Upper lobe of left lung (tissue), 4 donors: ENCODE results near the gene OTULINL.

ENCODE experiments used
- EP300 ChIP-seq, 4 donors: sonication (generic); formaldehyde crosslinking; IDR thresholded peaks; one replicate each; pipeline ENCODE4 v1.5.1; 2017; ENCODE audit warnings: antibody characterized with exemption in 4 of 4, control low read depth in 2 of 4
- POLR2A ChIP-seq, 4 donors: fragments of 450-650 bp; IDR thresholded peaks; one replicate each; pipeline ENCODE4 v1.5.1; 2016 to 2017; ENCODE audit warnings: antibody characterized with exemption in 4 of 4, mild to moderate bottlenecking in 2 of 4
- TF ChIP-seq, protein P1 (sequence below), 6 experiments: fragments of 450-650 bp in 4 of 6; fragments of 200-600 bp in 2 of 6; sonication (generic) in 2 of 6; IDR thresholded peaks; one replicate each; pipeline ENCODE4 v1.5.1; 2016 to 2019; ENCODE audit warnings: antibody characterized with exemption in 6 of 6

DNA sequence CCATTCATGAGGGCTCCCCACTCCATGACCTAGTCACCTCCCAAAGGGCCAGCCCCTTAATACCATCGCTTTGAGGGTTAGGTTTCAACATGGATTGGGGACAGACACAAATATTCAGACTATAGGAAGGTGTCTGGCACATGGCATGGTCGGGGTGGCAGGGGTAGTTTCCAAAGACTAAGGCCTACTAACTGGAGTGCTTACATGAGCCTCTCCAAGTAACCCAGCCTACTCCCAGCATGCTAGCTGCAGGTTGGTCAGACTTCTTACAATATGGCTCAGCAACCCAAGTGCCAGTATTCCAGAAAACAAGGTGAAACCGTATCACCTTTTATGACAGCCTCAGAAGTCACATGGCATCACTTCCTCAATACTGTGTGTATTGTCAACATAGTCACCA, 19.9 kb upstream of the OTULINL start:
- TF ChIP-seq, protein P1, sequence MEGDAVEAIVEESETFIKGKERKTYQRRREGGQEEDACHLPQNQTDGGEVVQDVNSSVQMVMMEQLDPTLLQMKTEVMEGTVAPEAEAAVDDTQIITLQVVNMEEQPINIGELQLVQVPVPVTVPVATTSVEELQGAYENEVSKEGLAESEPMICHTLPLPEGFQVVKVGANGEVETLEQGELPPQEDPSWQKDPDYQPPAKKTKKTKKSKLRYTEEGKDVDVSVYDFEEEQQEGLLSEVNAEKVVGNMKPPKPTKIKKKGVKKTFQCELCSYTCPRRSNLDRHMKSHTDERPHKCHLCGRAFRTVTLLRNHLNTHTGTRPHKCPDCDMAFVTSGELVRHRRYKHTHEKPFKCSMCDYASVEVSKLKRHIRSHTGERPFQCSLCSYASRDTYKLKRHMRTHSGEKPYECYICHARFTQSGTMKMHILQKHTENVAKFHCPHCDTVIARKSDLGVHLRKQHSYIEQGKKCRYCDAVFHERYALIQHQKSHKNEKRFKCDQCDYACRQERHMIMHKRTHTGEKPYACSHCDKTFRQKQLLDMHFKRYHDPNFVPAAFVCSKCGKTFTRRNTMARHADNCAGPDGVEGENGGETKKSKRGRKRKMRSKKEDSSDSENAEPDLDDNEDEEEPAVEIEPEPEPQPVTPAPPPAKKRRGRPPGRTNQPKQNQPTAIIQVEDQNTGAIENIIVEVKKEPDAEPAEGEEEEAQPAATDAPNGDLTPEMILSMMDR (IDR thresholded peaks at IDR 0.05): no peak
- TF ChIP-seq EP300 (IDR thresholded peaks at IDR 0.05) (no peak), POLR2A (IDR thresholded peaks at IDR 0.05) (no peak)
